ENCODE results near the gene EIPR1. TPM values are rescaled to one million over a fixed set of nuclear protein-coding genes. Genes with fewer than 3 reads are reported as not detected.

The EIPR1 gene
- total RNA-seq, 1 donor, result 23.3 TPM

- TF ChIP-seq, protein P1, sequence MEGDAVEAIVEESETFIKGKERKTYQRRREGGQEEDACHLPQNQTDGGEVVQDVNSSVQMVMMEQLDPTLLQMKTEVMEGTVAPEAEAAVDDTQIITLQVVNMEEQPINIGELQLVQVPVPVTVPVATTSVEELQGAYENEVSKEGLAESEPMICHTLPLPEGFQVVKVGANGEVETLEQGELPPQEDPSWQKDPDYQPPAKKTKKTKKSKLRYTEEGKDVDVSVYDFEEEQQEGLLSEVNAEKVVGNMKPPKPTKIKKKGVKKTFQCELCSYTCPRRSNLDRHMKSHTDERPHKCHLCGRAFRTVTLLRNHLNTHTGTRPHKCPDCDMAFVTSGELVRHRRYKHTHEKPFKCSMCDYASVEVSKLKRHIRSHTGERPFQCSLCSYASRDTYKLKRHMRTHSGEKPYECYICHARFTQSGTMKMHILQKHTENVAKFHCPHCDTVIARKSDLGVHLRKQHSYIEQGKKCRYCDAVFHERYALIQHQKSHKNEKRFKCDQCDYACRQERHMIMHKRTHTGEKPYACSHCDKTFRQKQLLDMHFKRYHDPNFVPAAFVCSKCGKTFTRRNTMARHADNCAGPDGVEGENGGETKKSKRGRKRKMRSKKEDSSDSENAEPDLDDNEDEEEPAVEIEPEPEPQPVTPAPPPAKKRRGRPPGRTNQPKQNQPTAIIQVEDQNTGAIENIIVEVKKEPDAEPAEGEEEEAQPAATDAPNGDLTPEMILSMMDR (IDR thresholded peaks at IDR 0.05; ENCODE audit: insufficient read depth, low read length), result no peak
- DNase-seq (ENCODE audit: low read depth), result no peak
Observed at GRCh38 chr2:3270095-3270478, 107.5 kb downstream of the EIPR1 start.

GRCh38 chr2:3269425-3270094, 108.1 kb downstream of the EIPR1 start:
- TF ChIP-seq, protein P1 (IDR thresholded peaks at IDR 0.05; ENCODE audit: insufficient read depth, low read length), result no peak
- no peak overlapping the region for H3K4me3 ChIP-seq (ENCODE audit: low read depth, low read length)
- DNase-seq (ENCODE audit: low read depth), result no peak

More at GRCh38 chr2:3270095-3270478, 107.5 kb downstream of the EIPR1 start:
- H3K4me3 ChIP-seq (ENCODE audit: low read depth, low read length), result no peak overlapping the region

DNA sequence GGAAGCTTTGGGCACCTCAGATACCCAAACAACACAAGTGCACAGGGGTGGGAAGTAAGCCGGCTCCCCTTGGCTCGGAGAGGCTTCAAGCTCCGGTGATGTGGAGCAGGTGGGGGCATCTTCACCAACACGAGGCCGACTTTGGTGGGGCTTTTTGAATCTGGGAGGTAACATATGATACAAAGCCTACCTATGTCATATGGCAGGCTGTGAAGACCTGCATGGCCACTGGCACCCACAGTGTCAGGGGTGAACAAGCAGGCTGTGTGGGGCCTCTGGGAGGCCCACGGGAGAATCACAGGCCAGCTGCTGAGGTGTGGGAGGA, 109.0 kb downstream of the EIPR1 start:
- no peak overlapping the region for H3K4me3 ChIP-seq (ENCODE audit: low read depth, low read length)
- no peak for DNase-seq (ENCODE audit: low read depth)
- TF ChIP-seq, protein P1 (IDR thresholded peaks at IDR 0.05; ENCODE audit: insufficient read depth, low read length), result no peak

GRCh38 chr2:3267869-3268704, 109.5 kb downstream of the EIPR1 start:
- no peak overlapping the region for H3K4me3 ChIP-seq (ENCODE audit: low read depth, low read length)
- TF ChIP-seq, protein P1 (IDR thresholded peaks at IDR 0.05; ENCODE audit: insufficient read depth, low read length), result no peak
- DNase-seq (ENCODE audit: low read depth), result no peak

DNA sequence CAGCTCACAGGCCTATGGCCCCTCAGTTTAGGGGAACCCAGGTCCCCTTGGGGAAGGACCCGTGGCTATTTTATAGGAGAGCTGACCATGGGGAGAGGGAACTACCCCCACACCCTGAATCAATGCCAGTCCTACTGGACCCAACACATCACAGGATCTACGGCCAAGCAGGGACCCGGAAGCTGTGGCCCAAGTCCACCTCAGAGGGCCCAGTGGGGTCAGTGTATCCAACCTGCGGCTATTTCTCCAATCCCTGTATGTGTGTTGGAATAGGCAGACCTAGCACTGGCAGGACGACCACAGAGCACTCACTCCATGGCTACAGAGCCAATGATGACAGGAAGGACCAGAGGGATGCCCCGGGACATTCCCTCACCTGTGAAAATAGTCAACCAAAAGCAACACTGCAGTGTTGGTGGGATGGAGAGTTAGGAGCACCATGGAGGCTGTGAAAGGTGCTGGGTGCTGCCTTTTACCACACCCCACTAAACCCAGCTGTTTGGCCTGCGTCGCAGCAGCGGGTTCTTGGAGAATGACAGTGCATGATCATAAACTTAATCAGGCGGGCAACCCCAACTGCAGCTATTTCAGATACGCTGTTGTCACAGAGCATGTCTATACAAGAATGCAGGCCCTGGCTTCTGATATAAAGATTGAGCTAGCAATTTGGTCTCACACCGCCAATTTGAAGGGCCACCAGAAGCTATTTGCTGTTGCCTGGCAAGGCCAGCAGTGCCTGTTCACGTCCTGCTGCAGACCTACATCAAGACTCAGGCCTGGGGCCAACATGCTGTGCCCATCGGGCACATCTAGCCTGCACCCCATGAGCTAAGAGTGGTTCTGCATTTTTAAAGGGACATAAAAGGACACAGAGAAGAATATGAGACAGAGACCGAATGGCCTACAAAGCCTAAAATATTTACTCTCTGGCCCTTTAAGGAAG, 110.4 kb downstream of the EIPR1 start:
- H3K4me3 ChIP-seq (ENCODE audit: low read depth, low read length), result no peak overlapping the region
- TF ChIP-seq, protein P1 (IDR thresholded peaks at IDR 0.05; ENCODE audit: insufficient read depth, low read length), result no peak
- no peak for DNase-seq (ENCODE audit: low read depth)
